A673 (cell line): ENCODE measurements around the gene GGPS1.

Source experiments
- EZH2 ChIP-seq: fragments of 200-600 bp; sonication (generic); IDR thresholded peaks from 2 replicates; pipeline ENCODE4 v1.6.1; 2017; ENCODE audit warnings: borderline replicate concordance, low read depth, mild to moderate bottlenecking, mixed read lengths, antibody characterized with exemption, low read length; ENCODE audit not compliant: poor library complexity, severe bottlenecking
- TF ChIP-seq, protein P1 (sequence below): fragments of 300-800, 200-600 bp; sonication (generic); conservative IDR thresholded peaks from 2 replicates; pipeline ENCODE4 v1.5.1; 2017; ENCODE audit warnings: low read depth, mild to moderate bottlenecking, antibody characterized with exemption, low read length, moderate library complexity, mixed read lengths

DNA sequence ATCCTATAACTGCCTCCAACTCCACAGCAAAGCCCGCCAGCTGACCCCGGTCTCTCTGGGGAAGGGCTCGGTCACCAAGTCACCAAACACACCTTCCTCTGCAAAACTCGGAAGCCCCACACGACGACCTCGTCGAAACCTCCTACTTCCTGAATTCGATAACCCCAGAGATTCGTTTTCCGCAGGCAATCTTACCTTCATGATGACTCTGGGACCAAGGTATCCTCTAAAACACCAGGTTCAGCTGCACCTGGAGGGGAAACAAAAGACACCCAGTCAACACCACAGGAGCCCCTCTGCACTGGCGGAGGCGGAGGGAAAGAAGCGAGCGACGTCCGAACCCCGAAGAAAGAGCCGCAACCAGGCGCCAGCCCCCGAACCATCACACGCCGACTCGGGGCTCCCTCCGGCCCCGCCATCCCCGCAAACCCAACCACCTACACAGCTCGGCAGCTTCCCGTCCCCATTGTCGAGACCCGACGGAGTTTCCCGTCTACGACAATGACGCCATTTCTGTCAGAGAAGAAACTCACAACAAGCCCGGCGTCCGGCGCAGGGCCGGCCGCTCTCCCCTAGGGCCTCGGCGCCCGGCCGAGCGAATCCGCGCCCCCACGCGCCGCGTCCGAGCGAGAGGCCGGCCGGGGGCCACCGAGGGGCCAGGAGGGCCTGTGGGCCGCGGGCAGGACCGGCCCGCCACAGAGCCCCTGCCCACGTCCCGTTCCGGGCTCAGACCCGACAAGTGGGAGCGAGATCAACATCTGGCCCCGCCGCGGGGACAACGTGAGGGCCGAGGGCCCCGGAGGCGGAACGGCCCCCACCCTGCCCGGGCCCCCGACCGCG, 1.4 kb upstream of the GGPS1 start:
- TF ChIP-seq, protein P1, sequence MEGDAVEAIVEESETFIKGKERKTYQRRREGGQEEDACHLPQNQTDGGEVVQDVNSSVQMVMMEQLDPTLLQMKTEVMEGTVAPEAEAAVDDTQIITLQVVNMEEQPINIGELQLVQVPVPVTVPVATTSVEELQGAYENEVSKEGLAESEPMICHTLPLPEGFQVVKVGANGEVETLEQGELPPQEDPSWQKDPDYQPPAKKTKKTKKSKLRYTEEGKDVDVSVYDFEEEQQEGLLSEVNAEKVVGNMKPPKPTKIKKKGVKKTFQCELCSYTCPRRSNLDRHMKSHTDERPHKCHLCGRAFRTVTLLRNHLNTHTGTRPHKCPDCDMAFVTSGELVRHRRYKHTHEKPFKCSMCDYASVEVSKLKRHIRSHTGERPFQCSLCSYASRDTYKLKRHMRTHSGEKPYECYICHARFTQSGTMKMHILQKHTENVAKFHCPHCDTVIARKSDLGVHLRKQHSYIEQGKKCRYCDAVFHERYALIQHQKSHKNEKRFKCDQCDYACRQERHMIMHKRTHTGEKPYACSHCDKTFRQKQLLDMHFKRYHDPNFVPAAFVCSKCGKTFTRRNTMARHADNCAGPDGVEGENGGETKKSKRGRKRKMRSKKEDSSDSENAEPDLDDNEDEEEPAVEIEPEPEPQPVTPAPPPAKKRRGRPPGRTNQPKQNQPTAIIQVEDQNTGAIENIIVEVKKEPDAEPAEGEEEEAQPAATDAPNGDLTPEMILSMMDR = no peak
- TF ChIP-seq EZH2 = no peak
